PFSK-1 (cell line): ENCODE measurements around the gene AJAP1.

Experiments used
- FOXP2 ChIP-seq: optimal IDR thresholded peaks from 2 replicates; pipeline ENCODE3; 2011; ENCODE audit warnings: borderline replicate concordance, control low read depth, inconsistent platforms; ENCODE audit not compliant: insufficient read depth; ENCODE audit errors: extremely low read length, extremely low read depth
- POLR2AphosphoS5 ChIP-seq: IDR thresholded peaks from 2 replicates; pipeline ENCODE4 v1.6.1; 2012; ENCODE audit warnings: low read depth, mild to moderate bottlenecking, control low read depth, low read length, moderate library complexity
- SIN3A ChIP-seq: IDR thresholded peaks from 2 replicates; pipeline ENCODE4 v1.6.1; 2012; ENCODE audit warnings: mild to moderate bottlenecking, low read length, moderate library complexity, borderline replicate concordance; ENCODE audit not compliant: insufficient read depth
- TAF1 ChIP-seq: IDR thresholded peaks from 2 replicates; pipeline ENCODE4 v1.6.1; 2012; ENCODE audit warnings: low read length, control low read depth, borderline replicate concordance; ENCODE audit not compliant: insufficient read depth
- TF ChIP-seq, protein P1 (sequence below), 2 experiments: IDR thresholded peaks; 2 replicates each; pipeline versions ENCODE4 v1.6.1 to v1.8.0; 2011 to 2012; ENCODE audit warnings: low read depth in 2 of 2, low read length in 2 of 2, control low read depth in 1 of 2, inconsistent platforms in 1 of 2, mild to moderate bottlenecking in 1 of 2, moderate library complexity in 1 of 2; ENCODE audit not compliant: insufficient read depth in 1 of 2

AJAP1 gene

DNA sequence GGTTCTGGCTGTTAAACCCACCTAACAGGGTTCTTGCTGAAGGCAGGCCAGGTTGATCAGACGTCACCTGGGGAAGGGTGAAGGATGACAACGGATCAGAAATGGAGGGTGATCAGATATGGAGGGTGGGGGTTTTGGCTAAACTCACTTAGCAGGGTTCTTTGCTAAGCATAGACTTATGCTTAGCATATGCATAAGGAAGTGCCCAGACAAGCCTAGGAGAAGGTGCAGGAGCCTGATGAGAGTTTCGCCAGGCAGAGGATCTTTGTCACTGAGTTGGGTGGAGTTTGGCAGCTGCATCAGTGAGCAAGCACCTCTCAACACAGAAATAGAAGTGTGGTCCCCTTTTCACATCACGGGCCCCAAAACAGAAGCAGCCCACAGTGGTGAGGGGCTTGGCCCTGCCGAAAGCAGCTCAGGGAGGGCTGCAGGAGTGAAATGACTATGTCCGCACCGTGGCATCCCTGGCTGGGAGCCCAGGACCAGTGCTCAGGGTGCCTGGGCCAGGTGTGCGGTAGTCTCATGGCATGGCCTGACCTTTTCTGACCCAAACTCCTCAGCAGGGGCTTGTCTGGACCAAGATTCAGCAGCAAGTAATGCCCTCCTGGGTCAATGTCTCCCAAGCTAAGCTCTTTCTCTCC is 101.6 kb downstream of the AJAP1 start:
- no peak for TF ChIP-seq POLR2AphosphoS5
- no peak for TF ChIP-seq SIN3A
- TF ChIP-seq TAF1, result no peak
- TF ChIP-seq, protein P1, sequence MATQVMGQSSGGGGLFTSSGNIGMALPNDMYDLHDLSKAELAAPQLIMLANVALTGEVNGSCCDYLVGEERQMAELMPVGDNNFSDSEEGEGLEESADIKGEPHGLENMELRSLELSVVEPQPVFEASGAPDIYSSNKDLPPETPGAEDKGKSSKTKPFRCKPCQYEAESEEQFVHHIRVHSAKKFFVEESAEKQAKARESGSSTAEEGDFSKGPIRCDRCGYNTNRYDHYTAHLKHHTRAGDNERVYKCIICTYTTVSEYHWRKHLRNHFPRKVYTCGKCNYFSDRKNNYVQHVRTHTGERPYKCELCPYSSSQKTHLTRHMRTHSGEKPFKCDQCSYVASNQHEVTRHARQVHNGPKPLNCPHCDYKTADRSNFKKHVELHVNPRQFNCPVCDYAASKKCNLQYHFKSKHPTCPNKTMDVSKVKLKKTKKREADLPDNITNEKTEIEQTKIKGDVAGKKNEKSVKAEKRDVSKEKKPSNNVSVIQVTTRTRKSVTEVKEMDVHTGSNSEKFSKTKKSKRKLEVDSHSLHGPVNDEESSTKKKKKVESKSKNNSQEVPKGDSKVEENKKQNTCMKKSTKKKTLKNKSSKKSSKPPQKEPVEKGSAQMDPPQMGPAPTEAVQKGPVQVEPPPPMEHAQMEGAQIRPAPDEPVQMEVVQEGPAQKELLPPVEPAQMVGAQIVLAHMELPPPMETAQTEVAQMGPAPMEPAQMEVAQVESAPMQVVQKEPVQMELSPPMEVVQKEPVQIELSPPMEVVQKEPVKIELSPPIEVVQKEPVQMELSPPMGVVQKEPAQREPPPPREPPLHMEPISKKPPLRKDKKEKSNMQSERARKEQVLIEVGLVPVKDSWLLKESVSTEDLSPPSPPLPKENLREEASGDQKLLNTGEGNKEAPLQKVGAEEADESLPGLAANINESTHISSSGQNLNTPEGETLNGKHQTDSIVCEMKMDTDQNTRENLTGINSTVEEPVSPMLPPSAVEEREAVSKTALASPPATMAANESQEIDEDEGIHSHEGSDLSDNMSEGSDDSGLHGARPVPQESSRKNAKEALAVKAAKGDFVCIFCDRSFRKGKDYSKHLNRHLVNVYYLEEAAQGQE (IDR thresholded peaks at IDR 0.05; ENCODE audit: insufficient read depth in 1 of 2, low read depth in 2 of 2, low read length in 2 of 2), result no peak
- no peak for TF ChIP-seq FOXP2

DNA sequence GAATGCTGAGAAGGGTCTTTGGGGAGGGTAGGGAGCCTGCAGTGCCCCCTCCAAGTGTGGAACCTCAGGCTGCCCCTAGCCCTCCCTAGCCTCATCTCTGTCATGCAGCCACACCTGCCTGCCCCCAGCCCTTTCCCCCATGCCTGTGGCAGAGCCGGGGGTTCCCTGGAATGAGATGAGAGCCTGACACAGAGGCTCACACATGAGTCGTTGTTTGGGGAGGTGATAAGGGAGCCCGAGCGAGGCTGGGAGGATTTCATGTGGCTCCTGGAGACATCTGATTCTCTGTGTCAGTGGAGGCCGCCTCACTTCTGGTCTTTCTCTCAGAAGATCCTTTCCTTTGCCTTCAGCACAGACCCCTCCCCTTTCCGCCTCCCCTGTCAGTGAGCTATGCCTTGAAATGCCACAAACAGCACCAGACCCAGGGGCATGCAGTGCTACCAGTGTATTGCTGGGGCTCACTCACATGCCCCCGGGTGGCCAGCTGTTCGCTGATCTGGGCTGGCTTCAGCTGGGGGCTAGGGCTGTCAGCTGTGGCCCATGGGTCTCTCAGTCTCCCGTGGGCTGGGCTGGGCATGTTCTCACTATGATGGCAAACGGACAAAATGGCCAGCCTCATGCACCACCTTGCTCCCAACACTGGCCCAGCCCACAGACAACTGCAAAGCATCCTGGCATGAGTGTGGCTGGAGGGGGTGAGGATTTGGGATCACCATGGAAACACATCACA is 102.6 kb downstream of the AJAP1 start:
- TF ChIP-seq POLR2AphosphoS5 (no peak), TAF1 (no peak), SIN3A (no peak), FOXP2 (no peak)
- TF ChIP-seq, protein P1 (IDR thresholded peaks at IDR 0.05; ENCODE audit: insufficient read depth in 1 of 2, low read depth in 2 of 2, low read length in 2 of 2), result no peak

DNA sequence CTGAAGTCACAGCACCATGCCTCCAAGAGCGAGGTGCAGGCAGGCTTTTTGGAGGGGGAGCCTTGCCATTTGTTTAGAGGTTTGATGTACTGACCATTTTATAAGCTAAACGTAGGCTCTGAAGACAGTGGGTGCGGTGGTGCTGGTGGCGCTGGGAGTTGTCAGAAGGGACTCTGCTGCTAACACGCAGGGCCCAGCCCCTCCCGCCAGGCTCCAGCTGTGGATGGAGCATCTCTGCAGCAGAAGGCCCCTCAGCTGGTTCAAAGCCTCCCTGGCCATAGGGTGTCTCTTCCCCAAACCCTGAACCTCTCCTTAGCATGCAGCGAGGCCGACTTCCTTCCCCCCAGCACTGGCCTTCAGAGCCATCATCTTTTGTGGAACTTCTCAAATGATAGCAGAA is 105.3 kb downstream of the AJAP1 start:
- TF ChIP-seq, protein P1 (IDR thresholded peaks at IDR 0.05; ENCODE audit: insufficient read depth in 1 of 2, low read depth in 2 of 2, low read length in 2 of 2), result no peak
- TF ChIP-seq POLR2AphosphoS5, result no peak
- TF ChIP-seq TAF1, result no peak
- no peak for TF ChIP-seq FOXP2
- no peak for TF ChIP-seq SIN3A

DNA sequence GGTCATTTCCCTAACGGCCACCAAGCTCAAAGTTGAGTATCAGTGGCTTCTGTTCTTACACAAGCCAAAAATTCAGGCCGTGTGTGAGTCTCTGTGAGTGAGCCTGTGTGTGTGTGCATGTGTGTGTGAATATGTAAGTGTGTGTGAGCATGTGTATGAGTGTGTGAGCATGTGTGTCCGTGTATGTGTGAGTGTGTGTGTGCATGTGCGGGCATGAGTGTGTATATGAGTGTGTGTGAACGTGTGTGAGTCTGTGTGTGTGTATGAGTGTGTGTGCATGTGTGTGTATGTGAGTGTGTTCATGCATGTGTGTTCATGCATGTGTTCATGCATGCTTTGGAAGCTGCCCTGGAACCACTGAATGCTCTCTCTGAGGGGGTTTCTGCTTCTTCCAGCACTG is 105.7 kb downstream of the AJAP1 start:
- TF ChIP-seq TAF1 (no peak), POLR2AphosphoS5 (no peak), FOXP2 (no peak), SIN3A (no peak)
- TF ChIP-seq, protein P1 (IDR thresholded peaks at IDR 0.05; ENCODE audit: insufficient read depth in 1 of 2, low read depth in 2 of 2, low read length in 2 of 2), result no peak
